Stimulated activated CD8-positive, alpha-beta memory T cell treated with anti-CD3 and anti-CD28 coated beads, Interleukin-12 subunit alpha, Interleukin-12 subunit beta, amount 100 ng/mL, for 24 hours (primary cell): ENCODE results near the gene UQCRH.
"Not testable (repeated sequence)": the region's sequence is repeated elsewhere in the genome, so short reads cannot be mapped to it uniquely, and the experiment has no call there.

Experiments used
- DNase-seq: peaks from one replicate; pipeline ENCODE4 v3.0.0-alpha.2; 2020; ENCODE audit errors: extremely low read depth

Gene UQCRH

GRCh38 chr1:46300673-46301405 lies 2.7 kb upstream of the UQCRH start:
- no peak for DNase-seq

GRCh38 chr1:46301406-46301807 lies 2.1 kb upstream of the UQCRH start:
- DNase-seq = no peak

- peak; percentile 19 for DNase-seq
Observed at GRCh38 chr1:46301808-46302640, 1.5 kb upstream of the UQCRH start.

- DNase-seq = peak; percentile 3
Observed at GRCh38 chr1:46302641-46303037, 859 bp upstream of the UQCRH start.

GRCh38 chr1:46303872-46304326 lies 401 bp downstream of the UQCRH start:
- DNase-seq = no peak

- DNase-seq = no peak
Observed at GRCh38 chr1:46306159-46306530, 2.6 kb downstream of the UQCRH start.

GRCh38 chr1:46309401-46310159 lies 6.1 kb downstream of the UQCRH start:
- DNase-seq = no peak

- no peak for DNase-seq
Observed at GRCh38 chr1:46310321-46310720, 6.8 kb downstream of the UQCRH start.

- DNase-seq = no peak
Observed at GRCh38 chr1:46315669-46316403, 12.3 kb downstream of the UQCRH start.

GRCh38 chr1:46317323-46317722 lies 13.8 kb downstream of the UQCRH start:
- DNase-seq = no peak

- not testable (repeated sequence) for DNase-seq
Observed at GRCh38 chr1:46319301-46319700, 15.8 kb downstream of the UQCRH start.

GRCh38 chr1:46319960-46320914 lies 16.7 kb downstream of the UQCRH start:
- not testable (repeated sequence) for DNase-seq

GRCh38 chr1:46322191-46322590 lies 18.7 kb downstream of the UQCRH start:
- DNase-seq = not testable (repeated sequence)

GRCh38 chr1:46325285-46326076 lies 22.0 kb downstream of the UQCRH start:
- not testable (repeated sequence) for DNase-seq

- DNase-seq = not testable (repeated sequence)
Observed at GRCh38 chr1:46328182-46328581, 24.7 kb downstream of the UQCRH start.

- not testable (repeated sequence) for DNase-seq
Observed at GRCh38 chr1:46329807-46330206, 26.3 kb downstream of the UQCRH start.

- DNase-seq = not testable (repeated sequence)
Observed at GRCh38 chr1:46330381-46330780, 26.9 kb downstream of the UQCRH start.

GRCh38 chr1:46331786-46332540 lies 28.5 kb downstream of the UQCRH start:
- not testable (repeated sequence) for DNase-seq
